SK-N-SH (cell line): ENCODE data around the gene KANSL3. TPM values are rescaled to one million over a fixed set of nuclear protein-coding genes. Genes with fewer than 3 reads are reported as not detected.

Experiments used
- CTCF ChIA-PET: fragments of 300-600, 350-600 bp; formaldehyde crosslinking; extraction: SDS; loops from one replicate; lab custom pipeline; 2021; lab: Yijun Ruan, JAX
- POLR2A ChIA-PET: fragments of 350-600 bp; sonication (Branson Sonifier 250); formaldehyde crosslinking; extraction: SDS; loops from one replicate; lab custom pipeline; 2020; ENCODE audit warnings: antibody characterized with exemption, inconsistent platforms; lab: Yijun Ruan, JAX
- DNase-seq: peaks from one replicate; pipeline ENCODE4 v3.0.0; 2012
- H2AFZ ChIP-seq: fragments of 200-600 bp; sonication (generic); 2 replicates; pipeline ENCODE4 v1.8.1; 2016; ENCODE audit warnings: antibody characterized with exemption, mild to moderate bottlenecking, low read depth
- H3F3A ChIP-seq: fragments of 200-600 bp; sonication (generic); replicated peaks from 2 replicates; pipeline ENCODE3; 2016; ENCODE audit warnings: antibody characterized with exemption, mild to moderate bottlenecking; ENCODE audit not compliant: insufficient read depth
- H3K27ac ChIP-seq, 2 experiments: fragments of 200-500 bp in 1 of 2; fragments of 200-600 bp in 1 of 2; sonication (Bioruptor generic) in 1 of 2; sonication (generic), shearing (Covaris generic) in 1 of 2; 2 replicates each; pipeline versions ENCODE4 v1.5.1 to v1.6.1; 2014 to 2016; ENCODE audit warnings: low read depth in 2 of 2, inconsistent platforms in 1 of 2, low read length in 1 of 2, mild to moderate bottlenecking in 1 of 2, mixed read lengths in 1 of 2
- H3K27me3 ChIP-seq: fragments of 200-600 bp; sonication (generic), shearing (Covaris generic); 2 replicates; pipeline ENCODE4 v1.6.1; 2016; ENCODE audit warnings: mixed run types; ENCODE audit not compliant: insufficient read depth
- H3K36me3 ChIP-seq, 2 experiments: fragments of 200-500 bp in 1 of 2; fragments of 200-600 bp in 1 of 2; sonication (Bioruptor generic) in 1 of 2; sonication (generic) in 1 of 2; replicated peaks in 1 of 2; 2 replicates each; pipeline versions ENCODE3 to v1.5.1; 2014 to 2016; ENCODE audit warnings: low read length in 1 of 2, mild to moderate bottlenecking in 1 of 2; ENCODE audit not compliant: insufficient read depth in 2 of 2, control insufficient read depth in 1 of 2
- H3K4me1 ChIP-seq, 2 experiments: fragments of 200-500 bp in 1 of 2; fragments of 200-600 bp in 1 of 2; sonication (Bioruptor generic) in 1 of 2; sonication (generic), shearing (Covaris generic) in 1 of 2; 2 replicates each; pipeline versions ENCODE4 v1.5.1 to v1.6.1; 2014 to 2016; ENCODE audit warnings: low read depth in 1 of 2, low read length in 1 of 2, mixed run types in 1 of 2; ENCODE audit not compliant: insufficient read depth in 2 of 2, control insufficient read depth in 1 of 2
- H3K4me2 ChIP-seq: fragments of 200-600 bp; sonication (generic), shearing (Covaris generic); 2 replicates; pipeline ENCODE4 v1.6.1; 2017; ENCODE audit warnings: mixed run types
- H3K4me3 ChIP-seq, 2 experiments: fragments of 200-500 bp in 1 of 2; fragments of 200-600 bp in 1 of 2; sonication (Bioruptor generic) in 1 of 2; sonication (generic), shearing (Covaris generic) in 1 of 2; 2 replicates each; pipeline versions ENCODE4 v1.5.1 to v1.8.1; 2014 to 2016; ENCODE audit warnings: low read depth in 2 of 2, inconsistent platforms in 1 of 2, low read length in 1 of 2, mild to moderate bottlenecking in 1 of 2, mixed read lengths in 1 of 2, moderate library complexity in 1 of 2
- H3K79me2 ChIP-seq: fragments of 200-600 bp; sonication (generic); 2 replicates; pipeline ENCODE4 v1.8.1; 2017; ENCODE audit warnings: mild to moderate bottlenecking; ENCODE audit not compliant: insufficient read depth
- H3K9ac ChIP-seq: fragments of 200-600 bp; sonication (generic); 2 replicates; pipeline ENCODE4 v1.6.1; 2017; ENCODE audit warnings: mixed run types
- H3K9me2 ChIP-seq: fragments of 200-600 bp; sonication (generic); 2 replicates; pipeline ENCODE4 v1.6.1; 2017; ENCODE audit warnings: mixed run types
- H3K9me3 ChIP-seq: fragments of 200-600 bp; sonication (generic); 2 replicates; pipeline ENCODE4 v1.6.1; 2017; ENCODE audit warnings: mixed run types, mild to moderate bottlenecking, moderate library complexity
- H4K20me1 ChIP-seq: fragments of 200-600 bp; sonication (generic); 2 replicates; pipeline ENCODE4 v1.6.1; 2017; ENCODE audit warnings: mild to moderate bottlenecking, mixed run types; ENCODE audit not compliant: insufficient read depth
- CHD2 ChIP-seq: fragments of 150-350 bp; IDR thresholded peaks from 2 replicates; pipeline ENCODE4 v1.6.1; 2018; ENCODE audit warnings: low read length; ENCODE audit not compliant: partially characterized antibody
- ELF1 ChIP-seq: IDR thresholded peaks from 2 replicates; pipeline ENCODE4 v1.4.0; 2012
- MEF2A ChIP-seq: IDR thresholded peaks from 2 replicates; pipeline ENCODE4 v1.4.0; 2012; ENCODE audit warnings: low read depth, borderline replicate concordance
- MXI1 ChIP-seq: IDR thresholded peaks from 2 replicates; pipeline ENCODE4 v1.6.1; 2012; ENCODE audit warnings: mild to moderate bottlenecking, low read depth, low read length, improper control_type of control experiment
- POLR2AphosphoS5 ChIP-seq: IDR thresholded peaks from 2 replicates; pipeline ENCODE4 v1.6.1; 2012; ENCODE audit warnings: low read depth, low read length
- RAD21 ChIP-seq: IDR thresholded peaks from 2 replicates; pipeline ENCODE4 v1.6.1; 2012; ENCODE audit warnings: mild to moderate bottlenecking, low read length
- RFX5 ChIP-seq: IDR thresholded peaks from 2 replicates; pipeline ENCODE4 v1.6.1; 2012; ENCODE audit warnings: mild to moderate bottlenecking, improper control_type of control experiment, low read length
- TCF12 ChIP-seq: IDR thresholded peaks from 2 replicates; pipeline ENCODE4 v1.4.0; 2012
- TEAD4 ChIP-seq: IDR thresholded peaks from 2 replicates; pipeline ENCODE4 v1.4.0; 2012; ENCODE audit warnings: mild to moderate bottlenecking, borderline replicate concordance; ENCODE audit not compliant: insufficient read depth
- YY1 ChIP-seq: IDR thresholded peaks from 2 replicates; pipeline ENCODE4 v1.4.0; 2012; ENCODE audit warnings: low read depth, mild to moderate bottlenecking
- WGBS: methylation state at CpG from one replicate; pipeline ENCODE4 v1.1.6; 2017; ENCODE audit warnings: low lambda C conversion rate; 5-methylcytosine and 5-hydroxymethylcytosine counted together
- polyA plus RNA-seq, 3 experiments: library from polyadenylated mRNA; depleted of rRNA; stranded (reverse); fragments of >200 nt; gene quantifications; 2 replicates each; pipeline ENCODE4 v1.2.3, GENCODE V29; 2012
- TF ChIP-seq, protein P1 (sequence below): fragments of 150-350 bp; IDR thresholded peaks from 2 replicates; pipeline ENCODE4 v1.6.1; 2016; ENCODE audit warnings: mild to moderate bottlenecking, low read depth, low read length
- TF ChIP-seq, protein P2 (sequence below): fragments of 200-600 bp; sonication (generic); IDR thresholded peaks from 2 replicates; pipeline ENCODE4 v1.6.1; 2017; ENCODE audit warnings: antibody characterized with exemption, mild to moderate bottlenecking, moderate library complexity
- TF ChIP-seq, protein P3 (sequence below): IDR thresholded peaks from 2 replicates; pipeline ENCODE4 v1.4.0; 2012; ENCODE audit warnings: low read depth
- TF ChIP-seq, protein P4 (sequence below): IDR thresholded peaks from 2 replicates; pipeline ENCODE4 v1.4.0; 2012; ENCODE audit warnings: low read depth, borderline replicate concordance

Gene KANSL3
- polyA plus RNA-seq, 1 of the 3 experiments (the other 2 are of a cell fraction): 10.7 TPM

DNA sequence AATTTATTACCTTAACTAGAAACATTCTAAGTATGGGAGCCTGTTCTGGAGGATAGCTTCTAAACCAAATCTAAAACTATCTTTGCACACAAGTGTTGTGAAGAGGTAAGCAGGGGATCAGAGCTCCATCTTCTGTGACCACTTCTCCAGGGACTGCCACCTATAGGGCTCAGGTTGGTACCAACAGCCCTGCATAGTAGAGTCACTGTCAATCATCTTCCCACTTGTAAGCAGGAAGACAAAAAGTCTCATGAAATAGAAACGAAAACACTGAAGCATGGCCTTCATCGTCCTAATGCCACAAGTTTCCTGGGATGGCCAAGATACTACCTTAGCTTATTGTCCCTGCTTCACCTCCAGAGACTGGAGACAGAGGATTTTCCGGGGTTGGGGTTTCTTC, 43.8 kb downstream of the KANSL3 start (continued):
- TF ChIP-seq, protein P1, sequence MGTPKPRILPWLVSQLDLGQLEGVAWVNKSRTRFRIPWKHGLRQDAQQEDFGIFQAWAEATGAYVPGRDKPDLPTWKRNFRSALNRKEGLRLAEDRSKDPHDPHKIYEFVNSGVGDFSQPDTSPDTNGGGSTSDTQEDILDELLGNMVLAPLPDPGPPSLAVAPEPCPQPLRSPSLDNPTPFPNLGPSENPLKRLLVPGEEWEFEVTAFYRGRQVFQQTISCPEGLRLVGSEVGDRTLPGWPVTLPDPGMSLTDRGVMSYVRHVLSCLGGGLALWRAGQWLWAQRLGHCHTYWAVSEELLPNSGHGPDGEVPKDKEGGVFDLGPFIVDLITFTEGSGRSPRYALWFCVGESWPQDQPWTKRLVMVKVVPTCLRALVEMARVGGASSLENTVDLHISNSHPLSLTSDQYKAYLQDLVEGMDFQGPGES: no peak
- TF ChIP-seq MEF2A: no peak
- TF ChIP-seq, protein P2, sequence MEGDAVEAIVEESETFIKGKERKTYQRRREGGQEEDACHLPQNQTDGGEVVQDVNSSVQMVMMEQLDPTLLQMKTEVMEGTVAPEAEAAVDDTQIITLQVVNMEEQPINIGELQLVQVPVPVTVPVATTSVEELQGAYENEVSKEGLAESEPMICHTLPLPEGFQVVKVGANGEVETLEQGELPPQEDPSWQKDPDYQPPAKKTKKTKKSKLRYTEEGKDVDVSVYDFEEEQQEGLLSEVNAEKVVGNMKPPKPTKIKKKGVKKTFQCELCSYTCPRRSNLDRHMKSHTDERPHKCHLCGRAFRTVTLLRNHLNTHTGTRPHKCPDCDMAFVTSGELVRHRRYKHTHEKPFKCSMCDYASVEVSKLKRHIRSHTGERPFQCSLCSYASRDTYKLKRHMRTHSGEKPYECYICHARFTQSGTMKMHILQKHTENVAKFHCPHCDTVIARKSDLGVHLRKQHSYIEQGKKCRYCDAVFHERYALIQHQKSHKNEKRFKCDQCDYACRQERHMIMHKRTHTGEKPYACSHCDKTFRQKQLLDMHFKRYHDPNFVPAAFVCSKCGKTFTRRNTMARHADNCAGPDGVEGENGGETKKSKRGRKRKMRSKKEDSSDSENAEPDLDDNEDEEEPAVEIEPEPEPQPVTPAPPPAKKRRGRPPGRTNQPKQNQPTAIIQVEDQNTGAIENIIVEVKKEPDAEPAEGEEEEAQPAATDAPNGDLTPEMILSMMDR: no peak

DNA sequence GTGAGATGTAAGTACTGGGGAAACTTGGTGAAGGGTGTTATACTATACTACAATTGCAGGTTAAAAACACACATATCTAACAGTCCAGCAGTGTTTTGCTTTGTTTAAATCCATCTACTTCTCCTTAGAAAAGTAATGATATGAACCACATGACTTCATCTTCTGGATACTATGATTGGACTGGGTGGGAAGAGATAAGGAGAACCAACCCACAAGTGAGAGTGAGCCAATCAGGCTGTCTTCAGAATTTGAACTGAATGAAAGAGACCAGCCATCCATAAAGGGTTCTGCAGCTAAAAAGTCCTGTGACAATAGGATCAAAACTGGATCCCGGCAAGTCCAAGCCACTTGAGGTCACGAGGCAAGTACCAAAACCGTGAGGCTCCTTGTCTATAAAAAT, 46.6 kb downstream of the KANSL3 start:
- Histone ChIP-seq H3K27ac (no peak overlapping the region), H2AFZ (no peak overlapping the region), H3K36me3 (peaks cover 28 to 43% of the 10 kb centered on the region in 2 experiments), H3K4me3 (no peak overlapping the region), H3F3A (no peaks in the 10 kb centered on the region), H4K20me1 (no peaks in the 10 kb centered on the region), H3K9me2 (no peaks in the 10 kb centered on the region), H3K9ac (no peak overlapping the region), H3K4me1 (no peaks in the 10 kb centered on the region), H3K27me3 (no peaks in the 10 kb centered on the region), H3K79me2 (peaks cover 5% of the 10 kb centered on the region; the same call in 1 of the 2 replicates), H3K4me2 (no peak overlapping the region), H3K9me3 (no peaks in the 10 kb centered on the region)
- CTCF ChIA-PET: interaction anchor here (1.1 kb wide), 2 partner anchors 9 to 37 kb away, joined by 3 to 4 read pairs; no protein-coding TSS in a partner anchor
- 97% methylated on average over 3 of the region's 3 CpGs for WGBS
- no peak for DNase-seq
- no peak for TF ChIP-seq MEF2A
- TF ChIP-seq, protein P3, sequence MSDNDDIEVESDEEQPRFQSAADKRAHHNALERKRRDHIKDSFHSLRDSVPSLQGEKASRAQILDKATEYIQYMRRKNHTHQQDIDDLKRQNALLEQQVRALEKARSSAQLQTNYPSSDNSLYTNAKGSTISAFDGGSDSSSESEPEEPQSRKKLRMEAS: no peak
- TF ChIP-seq, protein P2: no peak
- no peak for TF ChIP-seq RAD21
- TF ChIP-seq CHD2: no peak
- POLR2A ChIA-PET: no interaction called here

DNA sequence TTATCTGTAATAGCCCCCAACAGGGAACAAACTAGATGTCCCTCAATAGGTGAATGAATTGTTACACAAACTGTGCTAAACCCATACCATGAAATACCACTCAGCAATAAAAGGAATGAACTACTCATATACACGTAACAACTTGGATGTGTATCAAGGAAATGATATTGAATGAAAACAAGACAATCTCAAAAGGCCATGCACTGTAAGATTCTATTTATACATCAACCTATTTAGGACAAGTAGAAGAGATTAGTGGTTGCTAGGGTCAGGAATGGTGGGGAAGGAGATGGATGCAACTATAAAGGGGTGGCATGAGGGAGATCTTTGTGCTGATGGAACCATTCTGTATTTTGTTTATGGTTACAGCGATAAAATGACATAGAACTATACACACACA, 47.1 kb downstream of the KANSL3 start:
- H3K27ac ChIP-seq: no peak overlapping the region
- H3K9me2 ChIP-seq: no peaks in the 10 kb centered on the region
- no peak overlapping the region for H3K4me3 ChIP-seq
- no peak overlapping the region for H3K4me2 ChIP-seq
- H2AFZ ChIP-seq: no peak overlapping the region
- H4K20me1 ChIP-seq: no peaks in the 10 kb centered on the region
- no peak for DNase-seq
- H3K9ac ChIP-seq: no peak overlapping the region
- H3K36me3 ChIP-seq: peaks cover 26 to 42% of the 10 kb centered on the region in 2 experiments
- WGBS: 98% methylated on average over 2 of the region's 2 CpGs
- H3F3A ChIP-seq: no peaks in the 10 kb centered on the region
- no peaks in the 10 kb centered on the region for H3K9me3 ChIP-seq
- H3K27me3 ChIP-seq: no peaks in the 10 kb centered on the region
- CTCF ChIA-PET: interaction anchor here (1.1 kb wide), 1 partner anchor 8 kb away, joined by 3 read pairs; no protein-coding TSS in a partner anchor
- H3K4me1 ChIP-seq: no peaks in the 10 kb centered on the region
- POLR2A ChIA-PET: no interaction called here
- peaks cover 5% of the 10 kb centered on the region; the same call in 1 of the 2 replicates for H3K79me2 ChIP-seq
- TF ChIP-seq CHD2: no peak
- no peak for TF ChIP-seq ELF1
- TF ChIP-seq, protein P4, sequence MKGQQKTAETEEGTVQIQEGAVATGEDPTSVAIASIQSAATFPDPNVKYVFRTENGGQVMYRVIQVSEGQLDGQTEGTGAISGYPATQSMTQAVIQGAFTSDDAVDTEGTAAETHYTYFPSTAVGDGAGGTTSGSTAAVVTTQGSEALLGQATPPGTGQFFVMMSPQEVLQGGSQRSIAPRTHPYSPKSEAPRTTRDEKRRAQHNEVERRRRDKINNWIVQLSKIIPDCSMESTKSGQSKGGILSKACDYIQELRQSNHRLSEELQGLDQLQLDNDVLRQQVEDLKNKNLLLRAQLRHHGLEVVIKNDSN: no peak
- TF ChIP-seq TCF12: no peak
- no peak for TF ChIP-seq RFX5
- TF ChIP-seq POLR2AphosphoS5: no peak
- TF ChIP-seq MXI1: no peak
- TF ChIP-seq, protein P3: no peak
- TF ChIP-seq TEAD4: no peak
- TF ChIP-seq YY1: no peak
